Measurements from ENCODE around the gene LRRC40. TPM values are rescaled to one million over a fixed set of nuclear protein-coding genes. Genes with fewer than 3 reads are reported as not detected.
"Not testable (repeated sequence)": the region's sequence is repeated elsewhere in the genome, so short reads cannot be mapped to it uniquely, and the experiment has no call there.

Gene LRRC40
- total RNA-seq, 1 donor from 2014 or later, result 10.5 TPM

- Histone ChIP-seq H3K36me3 (peaks cover 4% of the 10 kb centered on the region), H3K4me1 (no peaks in the 10 kb centered on the region), H3K27me3 (ENCODE audit: low read depth) (no peaks in the 10 kb centered on the region), H3K9me3 (no peaks in the 10 kb centered on the region), H3K27ac (no peak overlapping the region), H3K4me3 (no peak overlapping the region)
- no peak for TF ChIP-seq CTCF (IDR thresholded peaks at IDR 0.05)
- intact Hi-C loops (cut with DNase I), result no loop called here
- ATAC-seq (no peak), DNase-seq (no peak)
Observed at GRCh38 chr1:70190180-70190579, 15.2 kb downstream of the LRRC40 start.

GRCh38 chr1:70188522-70188921 lies 16.9 kb downstream of the LRRC40 start:
- ATAC-seq (no peak), DNase-seq (no peak)
- intact Hi-C loops (cut with DNase I), result no loop called here
- H3K27me3 ChIP-seq (ENCODE audit: low read depth), result no peaks in the 10 kb centered on the region
- no peaks in the 10 kb centered on the region for H3K9me3 ChIP-seq
- TF ChIP-seq CTCF (IDR thresholded peaks at IDR 0.05), result no peak
- H3K36me3 ChIP-seq, result peaks cover 18% of the 10 kb centered on the region
- no peak overlapping the region for H3K4me3 ChIP-seq
- no peaks in the 10 kb centered on the region for H3K4me1 ChIP-seq
- no peak overlapping the region for H3K27ac ChIP-seq

- H3K4me3 ChIP-seq; H3K9me3 ChIP-seq; H3K4me1 ChIP-seq; ATAC-seq; H3K27ac ChIP-seq; H3K27me3 ChIP-seq (ENCODE audit: low read depth); intact Hi-C loops (cut with DNase I); DNase-seq: not testable (repeated sequence)
- H3K36me3 ChIP-seq, result peaks cover 27% of the 10 kb centered on the region
Observed at GRCh38 chr1:70185181-70185580, 20.2 kb downstream of the LRRC40 start.

- Histone ChIP-seq H3K36me3 (peaks cover 22% of the 10 kb centered on the region), H3K27me3 (ENCODE audit: low read depth) (no peaks in the 10 kb centered on the region), H3K27ac (no peak overlapping the region), H3K4me1 (no peaks in the 10 kb centered on the region), H3K4me3 (no peak overlapping the region), H3K9me3 (no peaks in the 10 kb centered on the region)
- DNase-seq, result no peak
- no peak for ATAC-seq
- intact Hi-C loops (cut with DNase I), result no loop called here
- no peak for TF ChIP-seq CTCF (IDR thresholded peaks at IDR 0.05)
Observed at GRCh38 chr1:70171512-70171911, 33.9 kb downstream of the LRRC40 start.

GRCh38 chr1:70169018-70169839 lies 36.1 kb downstream of the LRRC40 start:
- no peaks in the 10 kb centered on the region for H3K4me1 ChIP-seq
- intact Hi-C loops (cut with DNase I), result no loop called here
- H3K27ac ChIP-seq, result no peak overlapping the region
- H3K27me3 ChIP-seq (ENCODE audit: low read depth), result no peaks in the 10 kb centered on the region
- no peak for TF ChIP-seq CTCF (IDR thresholded peaks at IDR 0.05)
- peaks cover 14% of the 10 kb centered on the region for H3K36me3 ChIP-seq
- no peak overlapping the region for H3K4me3 ChIP-seq
- no peak for ATAC-seq
- H3K9me3 ChIP-seq, result no peaks in the 10 kb centered on the region
- DNase-seq, result no peak

GRCh38 chr1:70168283-70168682 lies 37.1 kb downstream of the LRRC40 start:
- DNase-seq, result no peak
- H3K9me3 ChIP-seq, result no peaks in the 10 kb centered on the region
- no peak for ATAC-seq
- TF ChIP-seq CTCF (IDR thresholded peaks at IDR 0.05), result no peak
- no peaks in the 10 kb centered on the region for H3K27me3 ChIP-seq (ENCODE audit: low read depth)
- H3K36me3 ChIP-seq, result peaks cover 10% of the 10 kb centered on the region
- no peak overlapping the region for H3K27ac ChIP-seq
- intact Hi-C loops (cut with DNase I), result no loop called here
- no peaks in the 10 kb centered on the region for H3K4me1 ChIP-seq
- H3K4me3 ChIP-seq, result no peak overlapping the region
